Upper lobe of left lung (tissue), 6 donors: ENCODE measurements around the gene SH2D3C. TPM values are rescaled to one million over a fixed set of nuclear protein-coding genes. Genes with fewer than 3 reads are reported as not detected.

ENCODE experiments used
- ATAC-seq, 2 donors: fragments of 200-7000 bp; cut with Tn5 transposase; one replicate each; pipeline ENCODE4 v1.9.1; 2022; ENCODE audit warnings: mild to moderate bottlenecking in 2 of 2, moderate library complexity in 2 of 2; ENCODE audit not compliant: low FRiP score in 2 of 2
- DNase-seq, 2 donors: peaks; one replicate each; pipeline ENCODE4 v3.0.0-alpha.2; 2019 to 2020
- H3K27ac ChIP-seq, 4 donors: fragments of 200-600 bp; sonication (generic); one replicate each; pipeline ENCODE4 v1.5.1; 2016 to 2019
- H3K27me3 ChIP-seq, 4 donors: fragments of 200-600 bp; sonication (generic); one replicate each; pipeline ENCODE4 v1.5.1; 2017 to 2019
- H3K36me3 ChIP-seq, 4 donors: fragments of 200-600 bp; sonication (generic); one replicate each; pipeline ENCODE4 v1.5.1; 2016 to 2019
- H3K4me1 ChIP-seq, 4 donors: fragments of 200-600 bp; sonication (generic); one replicate each; pipeline ENCODE4 v1.5.1; 2018 to 2019
- H3K4me3 ChIP-seq, 4 donors: fragments of 200-600 bp; sonication (generic); one replicate each; pipeline ENCODE4 v1.5.1; 2017 to 2019; ENCODE audit warnings: mild to moderate bottlenecking in 2 of 4, moderate library complexity in 1 of 4
- H3K9me3 ChIP-seq, 4 donors: fragments of 200-600 bp; sonication (generic); one replicate each; pipeline ENCODE4 v1.5.1; 2018 to 2019
- CTCF ChIP-seq, 6 experiments: fragments of 450-650 bp in 4 of 6; fragments of 200-600 bp in 2 of 6; sonication (generic) in 2 of 6; IDR thresholded peaks; one replicate each; pipeline ENCODE4 v1.5.1; 2016 to 2019; ENCODE audit warnings: antibody characterized with exemption in 6 of 6
- EP300 ChIP-seq, 4 donors: sonication (generic); formaldehyde crosslinking; IDR thresholded peaks; one replicate each; pipeline ENCODE4 v1.5.1; 2017; ENCODE audit warnings: antibody characterized with exemption in 4 of 4, control low read depth in 2 of 4
- POLR2A ChIP-seq, 4 donors: fragments of 450-650 bp; IDR thresholded peaks; one replicate each; pipeline ENCODE4 v1.5.1; 2016 to 2017; ENCODE audit warnings: antibody characterized with exemption in 4 of 4, mild to moderate bottlenecking in 2 of 4
- POLR2AphosphoS5 ChIP-seq, 2 donors: sonication (generic); formaldehyde crosslinking; IDR thresholded peaks; one replicate each; pipeline ENCODE4 v1.5.1; 2017; ENCODE audit warnings: antibody characterized with exemption in 2 of 2
- WGBS, 2 donors: methylation state at CpG; one replicate each; pipeline ENCODE4 v1.1.5; 2017 to 2018; 5-methylcytosine and 5-hydroxymethylcytosine counted together
- total RNA-seq, 6 donors: library from RNA; depleted of rRNA in 4 of 6; stranded (reverse); fragments of >200 nt in 4 of 6; gene quantifications; one replicate each; pipeline versions ENCODE4 v1.1.0 to v1.2.1, GENCODE V29; 2016 to 2021
- donor health status: DM: no; HTN: no; CAD: no; lungs with moderate emphysema.
- donor health status: DM: no; HTN: yes; CAD: no; lungs with severe emphysema.

Gene SH2D3C
- total RNA-seq, 6 donors from 2014 or later, result 17.5 to 90.4 (median 37.5) TPM

- Histone ChIP-seq H3K27me3 (no peaks in the 10 kb centered on the region), H3K4me3 (no peak overlapping the region), H3K4me1 (no peaks in the 10 kb centered on the region), H3K9me3 (no peaks in the 10 kb centered on the region), H3K36me3 (no peaks in the 10 kb centered on the region), H3K27ac (no peak overlapping the region)
- DNase-seq, result no peak
- WGBS, 2 donors, result 86 to 94% methylated on average over 4 to 12 of the region's 12 CpGs
- TF ChIP-seq POLR2A (IDR thresholded peaks at IDR 0.05) (no peak), EP300 (IDR thresholded peaks at IDR 0.05) (no peak), CTCF (IDR thresholded peaks at IDR 0.05) (no peak), POLR2AphosphoS5 (IDR thresholded peaks at IDR 0.05) (no peak)
- ATAC-seq, result no peak
Measured at GRCh38 chr9:127705577-127706379, 72.7 kb downstream of the SH2D3C start.

GRCh38 chr9:127703289-127703946, 75.0 kb downstream of the SH2D3C start:
- Histone ChIP-seq H3K27me3 (no peaks in the 10 kb centered on the region), H3K36me3 (no peaks in the 10 kb centered on the region), H3K27ac (no peak overlapping the region), H3K4me3 (no peak overlapping the region), H3K9me3 (no peaks in the 10 kb centered on the region), H3K4me1 (peaks cover 0 to 12% (median 6%) of the 10 kb centered on the region in 4 donors)
- 73 to 75% methylated on average over 8 to 9 of the region's 9 CpGs for WGBS, 2 donors
- TF ChIP-seq CTCF (IDR thresholded peaks at IDR 0.05) (no peak), EP300 (IDR thresholded peaks at IDR 0.05) (no peak), POLR2AphosphoS5 (IDR thresholded peaks at IDR 0.05) (no peak), POLR2A (IDR thresholded peaks at IDR 0.05) (no peak)
- DNase-seq, result no peak
- ATAC-seq, result no peak

- Histone ChIP-seq H3K27ac (no peak overlapping the region), H3K4me1 (peaks cover 0 to 12% (median 6%) of the 10 kb centered on the region in 4 donors), H3K9me3 (no peaks in the 10 kb centered on the region), H3K27me3 (no peaks in the 10 kb centered on the region), H3K36me3 (no peaks in the 10 kb centered on the region), H3K4me3 (no peak overlapping the region)
- WGBS, 2 donors, result 67 to 71% methylated on average over 5 of the region's 5 CpGs
- TF ChIP-seq POLR2A (IDR thresholded peaks at IDR 0.05) (no peak), EP300 (IDR thresholded peaks at IDR 0.05) (no peak), POLR2AphosphoS5 (IDR thresholded peaks at IDR 0.05) (no peak), CTCF (IDR thresholded peaks at IDR 0.05) (no peak)
- DNase-seq (no peak), ATAC-seq (no peak)
Measured at GRCh38 chr9:127700594-127701255, 77.7 kb downstream of the SH2D3C start.

- H3K27me3 ChIP-seq, result no peaks in the 10 kb centered on the region
- no peak for TF ChIP-seq POLR2A (IDR thresholded peaks at IDR 0.05)
- TF ChIP-seq EP300 (IDR thresholded peaks at IDR 0.05), result no peak
- TF ChIP-seq CTCF (IDR thresholded peaks at IDR 0.05), result no peak
- no peak for TF ChIP-seq POLR2AphosphoS5 (IDR thresholded peaks at IDR 0.05)
- WGBS, 2 donors, result 94 to 95% methylated on average over 2 of the region's 2 CpGs
- no peak overlapping the region for H3K4me3 ChIP-seq
- H3K9me3 ChIP-seq, result no peaks in the 10 kb centered on the region
- DNase-seq (no peak), ATAC-seq (no peak)
- H3K27ac ChIP-seq, result peak overlapping the region in 3 of 4 donors; percentile 64 to 89 (median 86)
- peaks cover 0 to 12% (median 6%) of the 10 kb centered on the region in 4 donors for H3K4me1 ChIP-seq
- H3K36me3 ChIP-seq, result no peaks in the 10 kb centered on the region
Measured at GRCh38 chr9:127700140-127700539, 78.3 kb downstream of the SH2D3C start.
